GM21723 (cell line): Measurements from ENCODE around the gene NAALADL2.

Experiments
- ATAC-seq: cut with Tn5 transposase; IDR thresholded peaks from one replicate; pipeline ENCODE4 v1.9.1; 2021; ENCODE audit warnings: mild to moderate bottlenecking, moderate library complexity; ENCODE audit not compliant: unreplicated experiment

The NAALADL2 gene

DNA sequence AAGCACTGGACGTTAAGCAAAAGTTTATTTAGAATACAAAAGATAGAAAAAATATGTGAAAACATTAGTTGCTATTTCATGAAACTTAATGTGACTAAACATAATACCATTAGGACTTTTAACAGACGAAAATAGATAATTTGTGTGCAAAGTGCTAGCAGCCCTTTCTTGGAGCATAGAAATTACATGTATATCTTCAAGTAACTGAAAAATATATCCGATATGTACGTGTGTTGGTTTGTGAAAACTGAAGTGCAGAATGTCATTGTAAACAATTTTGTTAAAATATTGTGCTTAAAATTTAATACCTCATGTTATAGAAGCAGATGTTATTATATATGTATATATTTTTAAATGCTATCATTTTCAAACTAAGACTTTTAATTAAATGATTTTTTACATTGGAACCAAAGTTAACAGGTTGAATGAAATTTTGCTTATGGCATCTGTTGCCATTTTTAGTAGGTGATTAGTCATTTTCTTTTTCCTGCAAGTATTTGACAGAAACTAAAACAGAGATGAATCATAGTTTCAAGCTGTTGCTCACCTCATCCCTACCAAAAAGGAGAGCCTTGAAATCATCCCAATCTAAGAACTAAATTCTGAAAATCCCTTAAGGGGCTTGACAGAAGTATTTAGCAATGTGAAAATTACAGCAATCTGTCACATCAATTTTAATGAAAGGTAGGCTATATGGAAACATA, 334.8 kb downstream of the NAALADL2 start:
- ATAC-seq: peak; percentile 59

DNA sequence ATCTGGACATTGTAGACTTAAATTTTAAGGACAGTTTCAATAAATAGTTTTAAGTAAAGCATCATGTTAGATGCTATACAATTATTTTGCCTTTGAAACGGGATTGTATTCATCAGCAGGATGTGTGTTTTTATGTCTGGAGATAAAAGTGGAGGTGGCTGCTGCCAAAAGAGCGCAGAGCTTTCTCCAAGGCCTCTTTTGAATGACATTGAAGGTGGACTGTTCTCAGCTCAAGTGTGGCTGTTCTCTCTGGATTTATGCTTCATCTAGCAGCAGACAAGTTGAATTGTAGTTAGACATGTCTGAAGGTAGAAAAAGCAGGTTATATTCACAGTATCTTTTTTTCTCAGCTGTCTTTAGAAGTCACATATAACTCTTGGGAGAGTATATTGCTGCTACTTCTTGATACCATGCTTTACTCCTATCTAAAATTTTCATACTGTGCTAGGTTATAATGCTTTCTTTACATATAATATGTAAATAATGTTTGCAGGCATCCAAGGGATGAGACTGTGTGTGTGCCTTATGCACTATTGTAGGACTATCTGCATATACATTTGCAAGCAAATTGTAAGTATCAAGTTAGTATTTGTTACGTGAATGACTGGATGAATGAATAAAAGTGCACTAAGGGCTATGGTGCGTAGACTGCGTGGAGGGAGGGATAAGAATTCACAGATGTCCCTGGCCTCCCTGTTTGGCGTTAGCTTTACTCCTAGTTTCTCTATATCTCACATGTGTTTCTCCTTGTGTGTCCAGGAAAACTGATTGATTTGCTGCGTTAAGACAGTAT, 340.1 kb downstream of the NAALADL2 start:
- no peak for ATAC-seq

DNA sequence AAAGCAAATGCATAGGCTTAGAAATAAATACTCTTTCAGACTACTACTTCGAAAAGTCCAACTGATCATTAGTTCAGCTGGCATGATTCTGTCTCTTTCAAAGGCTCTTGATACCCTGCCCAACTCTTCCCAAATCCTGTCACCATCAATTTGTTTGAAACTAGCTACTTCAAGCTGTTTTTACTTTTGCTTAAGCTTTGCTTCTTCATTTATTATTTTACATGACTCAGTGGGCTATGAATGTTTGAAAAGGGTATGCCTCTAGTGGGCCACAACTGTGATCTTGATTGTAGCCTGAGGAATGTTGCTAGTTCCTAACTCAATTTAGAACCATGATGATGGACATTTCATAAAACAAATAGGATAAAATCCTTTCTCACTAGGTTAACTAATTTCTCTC, 340.8 kb downstream of the NAALADL2 start:
- no peak for ATAC-seq

DNA sequence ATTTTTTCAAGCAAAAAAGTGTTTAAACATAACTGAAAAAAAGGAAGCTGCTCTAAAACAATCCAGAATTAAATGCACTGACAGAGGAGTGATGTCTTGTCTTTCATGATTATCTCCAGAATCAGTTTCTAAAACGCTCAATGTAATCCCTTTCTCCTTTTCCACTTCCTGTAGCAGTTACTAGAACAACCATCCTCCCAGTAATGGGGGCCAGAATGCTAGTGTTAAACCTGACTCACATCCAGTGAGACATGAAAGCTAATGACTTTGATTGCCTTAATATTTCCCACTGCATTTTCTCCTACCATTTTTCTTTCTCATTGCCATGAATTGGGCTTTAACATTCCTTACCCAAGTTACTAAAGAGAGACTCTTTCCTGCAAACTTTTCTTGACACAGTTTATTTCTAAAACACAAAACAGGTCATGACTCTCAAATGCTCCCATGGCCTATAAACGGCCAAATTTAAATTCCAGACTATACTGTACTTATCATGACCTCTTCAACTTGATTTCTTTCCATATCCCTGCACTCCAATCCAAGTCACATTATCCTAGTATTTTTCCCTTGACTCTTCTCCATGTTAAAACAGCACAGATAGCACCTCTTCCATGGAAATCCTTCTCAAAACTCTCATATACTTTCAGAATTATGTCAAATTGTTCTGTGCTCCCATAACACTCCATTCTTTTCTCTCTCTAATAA, 341.4 kb downstream of the NAALADL2 start:
- ATAC-seq: no peak

DNA sequence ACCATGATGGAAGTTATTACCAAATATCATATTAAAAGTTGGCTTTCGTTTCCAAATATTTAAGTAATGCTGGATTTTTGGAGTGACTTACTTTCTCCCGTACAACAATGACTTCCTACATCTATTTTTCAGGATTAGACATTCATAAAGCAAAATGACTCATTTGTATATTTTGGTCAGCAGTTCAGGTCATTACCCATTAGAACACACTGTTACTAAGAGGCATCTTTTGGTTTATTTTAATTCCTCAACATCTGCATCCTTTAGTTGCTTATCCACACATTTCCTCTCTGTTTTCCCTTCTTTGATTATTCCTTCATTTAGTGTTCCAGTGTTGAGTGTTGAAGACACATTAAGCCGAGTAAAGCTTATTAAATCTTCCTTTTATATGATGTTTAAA, 348.2 kb downstream of the NAALADL2 start:
- no peak for ATAC-seq

DNA sequence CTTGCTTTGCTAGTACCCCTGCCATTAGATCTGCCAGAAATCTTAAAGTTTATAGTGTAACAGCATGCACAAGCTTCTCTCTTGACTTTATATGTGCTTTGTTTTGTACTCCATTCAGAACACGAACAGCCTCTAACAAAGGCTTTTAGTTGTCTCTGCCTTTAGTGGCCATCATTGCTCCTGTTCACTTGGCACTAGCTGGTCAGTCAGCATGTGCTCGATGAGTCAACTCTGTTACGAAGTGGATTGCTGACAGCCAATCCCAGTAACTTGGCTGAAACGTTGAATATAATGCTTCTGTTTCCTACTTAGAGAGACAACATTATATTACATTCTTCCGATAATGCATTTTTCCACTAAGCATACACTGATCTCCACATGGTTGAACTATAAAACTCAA, 349.2 kb downstream of the NAALADL2 start:
- ATAC-seq: no peak

DNA sequence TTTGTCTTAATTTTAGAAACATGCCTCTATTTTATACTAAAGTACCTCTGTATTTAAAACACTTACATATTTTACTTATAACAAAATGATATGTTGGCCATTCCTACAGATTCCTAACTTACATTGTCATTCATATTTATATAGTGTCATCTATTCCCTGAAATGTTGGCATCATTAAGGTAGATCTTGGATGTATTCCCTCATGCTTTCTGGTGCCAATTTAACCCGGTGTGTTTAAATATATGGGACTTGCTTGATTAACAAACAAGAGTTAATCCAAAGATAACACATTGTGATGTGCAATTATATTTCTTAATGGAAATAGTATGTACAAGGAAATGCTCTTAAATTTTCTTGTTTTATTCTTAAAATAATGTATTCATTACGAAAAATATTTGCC, 352.3 kb downstream of the NAALADL2 start:
- no peak for ATAC-seq

DNA sequence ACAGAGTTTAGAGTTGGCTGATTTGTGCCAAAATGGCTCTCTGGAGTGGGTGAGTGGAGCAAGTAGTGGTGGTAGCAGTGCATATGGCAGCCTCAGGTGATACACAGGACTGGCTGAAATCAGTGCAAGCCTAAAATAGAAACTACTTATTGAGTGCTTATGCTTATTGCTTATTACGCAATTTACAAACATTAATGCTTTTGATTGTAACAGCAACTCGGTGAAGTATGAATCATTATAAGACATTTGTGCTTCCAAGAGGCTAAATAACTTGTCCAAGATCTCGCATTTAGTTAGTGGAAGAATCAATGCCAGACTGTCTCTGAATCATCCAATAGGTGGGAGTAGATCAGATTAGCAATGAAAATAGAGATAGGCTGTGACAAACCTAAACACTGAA, 353.8 kb downstream of the NAALADL2 start:
- no peak for ATAC-seq

DNA sequence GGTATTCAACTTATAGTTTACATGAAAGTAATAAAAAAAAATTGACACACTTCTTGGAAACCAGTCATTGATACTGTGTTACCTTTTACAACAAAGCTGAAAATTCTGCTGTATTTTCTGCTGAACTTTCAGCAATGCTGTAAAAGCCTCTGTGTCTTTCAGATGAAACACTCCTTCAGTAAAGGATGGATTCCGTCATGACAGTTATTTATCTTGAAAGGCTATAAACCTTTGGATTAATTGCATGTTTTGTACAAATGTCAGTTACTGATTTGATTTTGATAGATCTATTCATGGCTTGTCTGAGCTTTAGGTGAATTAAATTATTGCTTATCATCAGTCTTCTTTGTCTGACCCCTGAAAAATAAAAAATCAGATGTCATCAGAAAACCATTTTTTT, 355.1 kb downstream of the NAALADL2 start:
- ATAC-seq: no peak

DNA sequence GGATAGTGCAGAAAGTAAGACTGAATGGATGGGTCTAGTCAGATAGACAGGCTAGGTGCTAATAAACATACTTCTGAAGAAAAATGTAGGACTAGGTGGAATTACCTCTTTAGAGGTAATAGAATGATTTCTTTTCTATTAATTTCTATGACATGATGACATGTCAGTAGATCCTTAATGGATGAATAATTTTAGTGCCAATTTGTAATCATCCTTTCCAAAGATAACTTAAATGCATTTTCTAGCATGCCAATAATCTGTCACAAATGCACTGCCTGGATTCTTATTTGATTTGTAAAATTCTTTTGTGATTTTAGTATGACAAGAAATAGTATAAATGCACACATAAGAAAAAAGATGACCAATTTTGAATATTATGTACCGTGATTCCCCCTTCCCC, 356.7 kb downstream of the NAALADL2 start:
- no peak for ATAC-seq

DNA sequence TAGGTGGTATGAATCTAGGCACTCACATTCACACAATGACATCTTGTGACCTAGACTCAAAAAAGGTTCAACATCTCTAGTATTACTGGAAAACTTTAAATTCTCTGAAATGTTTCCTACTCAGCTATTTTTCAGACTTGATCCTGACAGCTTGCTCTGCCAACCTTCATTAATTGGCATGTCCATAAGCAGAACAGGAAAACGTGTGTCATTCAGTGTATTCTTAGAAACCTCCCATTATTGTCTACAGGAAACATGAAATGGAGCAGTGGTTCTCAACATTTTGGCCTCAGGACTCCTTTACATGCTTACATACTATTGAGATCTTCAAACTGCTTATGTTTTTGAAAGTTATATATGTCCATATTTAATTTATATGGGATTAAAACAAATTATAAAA, 363.2 kb downstream of the NAALADL2 start:
- no peak for ATAC-seq

DNA sequence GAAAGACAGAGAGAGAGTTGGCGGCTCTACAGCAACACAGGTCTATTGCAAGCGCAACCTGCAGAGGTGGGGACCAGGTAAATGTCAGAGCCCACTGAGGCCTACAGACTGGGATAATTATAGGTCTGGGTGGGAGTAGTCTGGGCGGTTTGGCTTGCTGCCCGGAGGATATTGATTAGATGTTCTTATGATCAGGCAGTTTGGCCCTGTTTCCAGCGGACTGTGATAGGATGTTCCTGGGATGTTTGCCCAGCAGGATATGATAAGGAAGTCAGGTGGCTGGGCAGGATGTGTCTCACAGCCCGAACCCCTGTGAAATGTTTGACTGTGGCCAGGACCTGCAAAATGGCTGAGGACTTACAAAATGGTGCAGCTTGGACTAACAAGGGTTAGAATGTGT, 364.9 kb downstream of the NAALADL2 start:
- ATAC-seq: no peak

DNA sequence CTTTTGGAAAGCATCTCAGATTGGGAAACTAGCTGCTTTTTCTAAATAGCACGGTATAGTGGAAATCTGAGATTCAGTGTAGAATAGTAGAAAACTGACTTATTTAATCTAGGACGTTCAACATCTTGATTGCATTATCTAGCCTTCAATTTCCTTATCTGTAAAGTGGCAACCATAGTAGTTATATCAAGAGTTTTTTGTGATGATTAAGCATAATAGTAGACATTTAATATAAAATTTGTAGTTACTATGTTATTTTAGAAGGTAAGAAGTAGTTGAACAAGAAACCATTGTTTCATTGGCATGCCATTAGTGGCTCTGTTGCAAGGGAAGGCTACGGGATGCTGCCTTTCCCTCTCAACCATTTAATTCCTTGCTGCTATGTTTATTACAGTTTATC, 367.3 kb downstream of the NAALADL2 start:
- no peak for ATAC-seq

DNA sequence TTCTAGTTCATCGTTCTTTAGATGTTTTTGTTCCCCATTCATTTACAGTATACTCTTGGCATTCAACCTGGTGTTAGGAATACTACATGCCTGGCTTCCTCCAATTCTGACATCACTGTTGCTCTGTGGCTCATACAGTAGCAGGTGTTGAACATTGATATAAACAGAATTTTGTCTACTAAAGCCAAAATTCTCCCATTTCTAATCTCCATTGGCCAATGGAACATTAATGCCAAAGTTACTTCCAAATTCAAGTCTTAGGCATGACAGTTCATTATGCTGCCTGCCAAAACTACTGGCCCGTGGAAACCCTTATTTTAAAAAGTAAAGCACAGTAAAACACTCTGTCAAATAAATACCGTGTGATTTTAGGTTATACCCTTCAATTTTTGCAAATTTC, 368.0 kb downstream of the NAALADL2 start:
- no peak for ATAC-seq

DNA sequence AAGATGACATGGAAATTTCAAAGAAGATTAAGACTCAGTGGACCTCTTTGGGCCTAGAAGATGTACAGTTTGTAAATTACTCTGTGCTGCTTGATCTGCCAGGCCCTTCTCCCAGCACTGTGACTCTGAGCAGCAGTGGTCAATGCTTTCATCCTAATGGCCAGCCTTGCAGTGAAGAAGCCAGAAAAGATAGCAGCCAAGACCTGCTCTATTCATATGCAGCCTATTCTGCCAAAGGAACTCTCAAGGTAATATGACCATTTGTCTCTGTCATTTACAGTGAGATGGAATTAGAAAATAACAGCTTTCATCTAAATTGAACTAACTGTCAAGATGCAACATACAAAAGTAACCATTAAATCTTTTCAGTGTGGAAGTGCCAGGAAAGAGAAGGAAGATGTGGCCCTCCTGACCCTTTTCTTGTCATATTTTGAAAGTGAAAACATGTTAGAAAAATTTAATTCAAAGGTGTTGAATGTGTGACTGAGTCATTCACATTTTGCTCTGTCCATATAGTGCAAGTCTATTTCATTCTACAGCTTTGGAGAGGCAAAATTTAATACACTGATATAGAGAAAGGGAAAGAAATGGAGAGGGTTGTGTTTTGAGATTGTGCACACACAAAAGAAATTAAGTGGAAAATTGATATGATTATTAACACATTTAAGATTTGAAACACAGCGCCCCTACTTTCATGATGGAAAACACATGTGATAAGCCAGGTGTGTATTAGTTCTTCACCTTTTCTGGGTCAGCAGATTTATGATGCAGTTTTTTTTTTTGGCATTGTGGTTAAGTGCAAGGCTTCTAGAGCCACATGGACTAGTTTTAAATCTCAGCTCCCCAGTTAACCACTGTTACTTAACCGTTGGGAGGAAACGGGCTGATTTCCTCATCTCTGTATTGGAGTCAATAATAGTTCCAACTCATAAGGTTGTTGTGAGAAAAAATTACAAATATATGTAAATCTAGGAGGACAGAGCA, 375.1 kb downstream of the NAALADL2 start:
- no peak for ATAC-seq

DNA sequence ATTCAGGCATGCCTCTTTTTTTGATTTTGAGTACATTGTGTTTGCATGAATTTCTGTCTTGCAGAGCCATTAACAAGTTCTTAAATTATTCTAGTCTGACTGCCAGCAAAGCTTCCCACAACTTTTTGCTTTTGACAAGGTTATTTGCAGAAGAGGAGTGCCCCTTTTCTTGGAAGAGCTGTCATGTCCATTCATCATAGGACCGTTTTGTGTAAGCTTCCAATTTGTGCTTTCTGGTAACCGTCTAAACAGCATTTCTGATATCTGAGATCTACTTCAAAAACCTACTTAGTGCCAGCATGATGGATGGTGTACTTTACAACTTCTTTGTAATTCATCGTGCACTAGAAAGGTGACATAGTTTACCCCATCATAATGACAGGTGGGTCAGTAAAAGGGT, 379.7 kb downstream of the NAALADL2 start:
- no peak for ATAC-seq

DNA sequence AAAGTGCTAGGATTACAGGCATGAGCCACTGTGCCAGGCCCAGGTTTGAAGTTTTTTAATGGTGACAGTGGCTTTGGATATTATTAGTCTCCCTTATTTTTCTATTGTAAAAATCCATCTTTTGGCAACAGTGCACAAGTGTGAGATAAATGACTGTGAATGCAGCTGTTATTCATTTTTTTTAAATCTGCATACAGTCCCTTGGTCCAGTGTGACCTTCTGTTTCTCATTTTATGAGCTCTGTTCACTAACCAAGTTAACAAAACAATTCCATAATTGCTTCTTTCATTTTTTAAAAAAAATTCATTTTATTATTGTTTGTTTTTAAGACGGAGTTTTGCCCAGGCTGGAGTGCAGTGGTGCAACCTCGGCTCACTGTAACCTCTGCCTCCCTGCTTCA, 381.8 kb downstream of the NAALADL2 start:
- no peak for ATAC-seq

DNA sequence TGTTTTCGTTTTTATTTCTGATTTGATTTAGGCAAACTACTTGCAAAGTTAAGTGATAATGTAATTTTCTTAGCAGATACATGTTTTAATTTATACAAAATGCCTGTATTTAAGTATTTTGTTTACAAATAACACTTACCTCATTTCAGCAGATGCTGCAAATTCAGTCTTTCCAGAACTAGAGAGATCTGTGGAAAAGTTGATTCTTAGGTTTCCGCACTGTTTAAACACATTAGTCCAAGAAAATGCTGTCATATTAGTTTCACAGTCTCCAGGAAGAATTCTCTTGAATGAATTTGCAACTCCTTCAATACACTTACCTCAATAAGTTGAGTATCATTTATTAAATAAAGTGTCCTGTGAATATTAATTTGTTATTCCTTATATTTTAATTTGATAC, 383.1 kb downstream of the NAALADL2 start:
- ATAC-seq: no peak

DNA sequence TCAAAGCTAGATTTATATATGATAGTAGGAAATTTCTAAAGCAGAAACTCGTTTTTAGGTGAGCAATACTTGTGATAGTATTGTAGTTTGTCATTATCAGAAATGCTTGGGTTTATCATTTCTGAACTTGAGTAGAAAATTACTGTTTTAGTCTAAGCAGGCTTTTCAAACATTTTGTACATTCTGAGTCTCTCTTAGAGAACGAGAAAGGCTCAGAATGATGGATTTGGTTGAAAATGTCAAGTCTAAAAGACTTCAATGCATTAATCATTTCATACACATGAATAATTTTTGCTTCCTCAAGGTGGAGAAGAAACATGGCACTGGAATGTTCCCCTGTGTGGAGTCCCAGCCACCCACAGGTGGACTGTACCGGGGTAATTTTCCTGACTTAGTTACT, 387.1 kb downstream of the NAALADL2 start:
- ATAC-seq: no peak

DNA sequence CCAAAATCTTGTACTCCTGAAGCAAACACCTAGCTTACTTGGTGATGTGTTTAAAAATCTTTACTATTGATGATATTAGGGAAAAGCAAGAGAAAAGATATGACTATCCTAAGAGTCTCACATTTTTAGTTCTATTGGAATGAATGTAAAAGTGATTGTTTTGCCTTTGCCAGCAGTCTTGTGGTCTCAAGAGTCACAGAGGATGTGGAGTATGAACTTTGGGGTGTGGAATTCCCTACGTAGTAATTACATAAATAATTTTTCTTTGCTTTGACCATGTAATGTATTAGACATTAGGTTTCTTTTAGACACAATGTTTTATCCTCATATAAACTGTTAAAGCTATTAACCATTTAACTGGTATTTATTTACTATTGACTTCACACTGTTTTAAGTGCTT, 387.6 kb downstream of the NAALADL2 start:
- ATAC-seq: no peak

DNA sequence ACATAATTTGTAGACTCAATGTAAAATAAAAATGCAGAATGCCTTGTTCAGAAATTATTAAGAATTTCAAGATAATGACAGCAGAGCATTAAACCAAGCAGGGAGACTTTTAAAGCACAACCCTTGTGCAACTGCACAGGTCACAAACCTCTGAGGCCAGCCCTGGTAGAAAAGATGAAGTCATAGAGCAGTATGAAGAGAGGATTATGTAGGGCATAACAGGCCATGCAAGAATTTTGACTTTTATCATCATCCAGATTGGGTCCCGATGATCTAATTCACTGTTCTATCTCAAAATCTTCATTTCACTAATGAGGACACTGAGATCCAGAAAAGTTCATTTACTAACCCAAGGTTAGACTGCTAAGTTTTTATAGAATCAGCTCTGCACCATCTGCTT, 388.5 kb downstream of the NAALADL2 start:
- no peak for ATAC-seq
